ENCODE data around the gene SERPINI1.

SERPINI1 gene

GRCh38 chr3:167739190-167739810 lies 3.8 kb downstream of the SERPINI1 start:
- no peak overlapping the region for H3K9ac ChIP-seq (ENCODE audit: low read length)
- no peak overlapping the region for H3K27ac ChIP-seq (ENCODE audit: low read depth, low read length)
- no peaks in the 10 kb centered on the region for H3K36me3 ChIP-seq (ENCODE audit: control insufficient read depth, insufficient read depth, low read length)
- H3K4me3 ChIP-seq (ENCODE audit: low read length): no peak overlapping the region
- H3K27me3 ChIP-seq (ENCODE audit: control insufficient read depth, insufficient read depth, low read length): no peaks in the 10 kb centered on the region
- H3K4me1 ChIP-seq (ENCODE audit: control insufficient read depth, insufficient read depth, low read length): no peaks in the 10 kb centered on the region

GRCh38 chr3:167740961-167741587 lies 5.6 kb downstream of the SERPINI1 start:
- Histone ChIP-seq H3K4me1 (ENCODE audit: control insufficient read depth, insufficient read depth, low read length) (no peaks in the 10 kb centered on the region), H3K27ac (ENCODE audit: low read depth, low read length) (no peak overlapping the region), H3K36me3 (ENCODE audit: control insufficient read depth, insufficient read depth, low read length) (no peaks in the 10 kb centered on the region), H3K4me3 (ENCODE audit: low read length) (no peak overlapping the region), H3K27me3 (ENCODE audit: control insufficient read depth, insufficient read depth, low read length) (no peaks in the 10 kb centered on the region), H3K9ac (ENCODE audit: low read length) (no peak overlapping the region)

GRCh38 chr3:167742338-167742737 lies 6.8 kb downstream of the SERPINI1 start:
- Histone ChIP-seq H3K36me3 (ENCODE audit: control insufficient read depth, insufficient read depth, low read length) (no peaks in the 10 kb centered on the region), H3K4me3 (ENCODE audit: low read length) (no peak overlapping the region), H3K4me1 (ENCODE audit: control insufficient read depth, insufficient read depth, low read length) (no peaks in the 10 kb centered on the region), H3K27ac (ENCODE audit: low read depth, low read length) (no peak overlapping the region), H3K9ac (ENCODE audit: low read length) (no peak overlapping the region), H3K27me3 (ENCODE audit: control insufficient read depth, insufficient read depth, low read length) (no peaks in the 10 kb centered on the region)

GRCh38 chr3:167743799-167744198 lies 8.3 kb downstream of the SERPINI1 start:
- H3K4me1 ChIP-seq (ENCODE audit: control insufficient read depth, insufficient read depth, low read length): no peaks in the 10 kb centered on the region
- no peaks in the 10 kb centered on the region for H3K27me3 ChIP-seq (ENCODE audit: control insufficient read depth, insufficient read depth, low read length)
- no peak overlapping the region for H3K4me3 ChIP-seq (ENCODE audit: low read length)
- H3K9ac ChIP-seq (ENCODE audit: low read length): no peak overlapping the region
- H3K36me3 ChIP-seq (ENCODE audit: control insufficient read depth, insufficient read depth, low read length): no peaks in the 10 kb centered on the region
- no peak overlapping the region for H3K27ac ChIP-seq (ENCODE audit: low read depth, low read length)

- Histone ChIP-seq H3K27ac (ENCODE audit: low read depth, low read length) (no peak overlapping the region), H3K9ac (ENCODE audit: low read length) (no peak overlapping the region), H3K4me3 (ENCODE audit: low read length) (no peak overlapping the region), H3K27me3 (ENCODE audit: control insufficient read depth, insufficient read depth, low read length) (no peaks in the 10 kb centered on the region), H3K4me1 (ENCODE audit: control insufficient read depth, insufficient read depth, low read length) (no peaks in the 10 kb centered on the region), H3K36me3 (ENCODE audit: control insufficient read depth, insufficient read depth, low read length) (no peaks in the 10 kb centered on the region)
Observed at GRCh38 chr3:167749209-167749608, 13.7 kb downstream of the SERPINI1 start.

GRCh38 chr3:167749728-167750127 lies 14.2 kb downstream of the SERPINI1 start:
- no peak overlapping the region for H3K9ac ChIP-seq (ENCODE audit: low read length)
- no peaks in the 10 kb centered on the region for H3K36me3 ChIP-seq (ENCODE audit: control insufficient read depth, insufficient read depth, low read length)
- H3K27me3 ChIP-seq (ENCODE audit: control insufficient read depth, insufficient read depth, low read length): no peaks in the 10 kb centered on the region
- H3K27ac ChIP-seq (ENCODE audit: low read depth, low read length): no peak overlapping the region
- H3K4me3 ChIP-seq (ENCODE audit: low read length): no peak overlapping the region
- H3K4me1 ChIP-seq (ENCODE audit: control insufficient read depth, insufficient read depth, low read length): no peaks in the 10 kb centered on the region

- Histone ChIP-seq H3K27ac (ENCODE audit: low read depth, low read length) (no peak overlapping the region), H3K4me1 (ENCODE audit: control insufficient read depth, insufficient read depth, low read length) (no peaks in the 10 kb centered on the region), H3K9ac (ENCODE audit: low read length) (no peak overlapping the region), H3K4me3 (ENCODE audit: low read length) (no peak overlapping the region), H3K27me3 (ENCODE audit: control insufficient read depth, insufficient read depth, low read length) (no peaks in the 10 kb centered on the region), H3K36me3 (ENCODE audit: control insufficient read depth, insufficient read depth, low read length) (no peaks in the 10 kb centered on the region)
Observed at GRCh38 chr3:167750272-167750971, 14.9 kb downstream of the SERPINI1 start.

- H3K4me3 ChIP-seq (ENCODE audit: low read length): no peak overlapping the region
- no peaks in the 10 kb centered on the region for H3K4me1 ChIP-seq (ENCODE audit: control insufficient read depth, insufficient read depth, low read length)
- H3K27ac ChIP-seq (ENCODE audit: low read depth, low read length): no peak overlapping the region
- no peak overlapping the region for H3K9ac ChIP-seq (ENCODE audit: low read length)
- no peaks in the 10 kb centered on the region for H3K27me3 ChIP-seq (ENCODE audit: control insufficient read depth, insufficient read depth, low read length)
- H3K36me3 ChIP-seq (ENCODE audit: control insufficient read depth, insufficient read depth, low read length): no peaks in the 10 kb centered on the region
Observed at GRCh38 chr3:167754049-167754448, 18.5 kb downstream of the SERPINI1 start.

GRCh38 chr3:167761302-167761701 lies 25.8 kb downstream of the SERPINI1 start:
- H3K9ac ChIP-seq (ENCODE audit: low read length): no peak overlapping the region
- H3K36me3 ChIP-seq (ENCODE audit: control insufficient read depth, insufficient read depth, low read length): no peaks in the 10 kb centered on the region
- no peak overlapping the region for H3K4me3 ChIP-seq (ENCODE audit: low read length)
- no peaks in the 10 kb centered on the region for H3K27me3 ChIP-seq (ENCODE audit: control insufficient read depth, insufficient read depth, low read length)
- H3K4me1 ChIP-seq (ENCODE audit: control insufficient read depth, insufficient read depth, low read length): no peaks in the 10 kb centered on the region
- no peak overlapping the region for H3K27ac ChIP-seq (ENCODE audit: low read depth, low read length)

GRCh38 chr3:167762296-167762695 lies 26.8 kb downstream of the SERPINI1 start:
- no peak overlapping the region for H3K9ac ChIP-seq (ENCODE audit: low read length)
- H3K4me1 ChIP-seq (ENCODE audit: control insufficient read depth, insufficient read depth, low read length): no peaks in the 10 kb centered on the region
- no peaks in the 10 kb centered on the region for H3K36me3 ChIP-seq (ENCODE audit: control insufficient read depth, insufficient read depth, low read length)
- no peak overlapping the region for H3K4me3 ChIP-seq (ENCODE audit: low read length)
- H3K27ac ChIP-seq (ENCODE audit: low read depth, low read length): no peak overlapping the region
- no peaks in the 10 kb centered on the region for H3K27me3 ChIP-seq (ENCODE audit: control insufficient read depth, insufficient read depth, low read length)

- no peak overlapping the region for H3K9ac ChIP-seq (ENCODE audit: low read length)
- H3K4me3 ChIP-seq (ENCODE audit: low read length): no peak overlapping the region
- H3K4me1 ChIP-seq (ENCODE audit: control insufficient read depth, insufficient read depth, low read length): no peaks in the 10 kb centered on the region
- no peaks in the 10 kb centered on the region for H3K27me3 ChIP-seq (ENCODE audit: control insufficient read depth, insufficient read depth, low read length)
- no peak overlapping the region for H3K27ac ChIP-seq (ENCODE audit: low read depth, low read length)
- no peaks in the 10 kb centered on the region for H3K36me3 ChIP-seq (ENCODE audit: control insufficient read depth, insufficient read depth, low read length)
Observed at GRCh38 chr3:167772992-167773391, 37.5 kb downstream of the SERPINI1 start.

- no peak overlapping the region for H3K4me3 ChIP-seq (ENCODE audit: low read length)
- H3K9ac ChIP-seq (ENCODE audit: low read length): no peak overlapping the region
- H3K4me1 ChIP-seq (ENCODE audit: control insufficient read depth, insufficient read depth, low read length): no peaks in the 10 kb centered on the region
- H3K27me3 ChIP-seq (ENCODE audit: control insufficient read depth, insufficient read depth, low read length): no peaks in the 10 kb centered on the region
- no peak overlapping the region for H3K27ac ChIP-seq (ENCODE audit: low read depth, low read length)
- H3K36me3 ChIP-seq (ENCODE audit: control insufficient read depth, insufficient read depth, low read length): no peaks in the 10 kb centered on the region
Observed at GRCh38 chr3:167773584-167773983, 38.1 kb downstream of the SERPINI1 start.
